Hepatocyte (in vitro differentiated cells): ENCODE measurements around the gene MKI67.

Experiments used
- CTCF ChIP-seq: fragments of 200-600 bp; sonication (generic); IDR thresholded peaks from 2 replicates; pipeline ENCODE4 v1.5.1; 2016; ENCODE audit warnings: antibody characterized with exemption, mild to moderate bottlenecking; ENCODE audit not compliant: poor library complexity
- EZH2 ChIP-seq: fragments of 200-600 bp; sonication (generic); IDR thresholded peaks from 2 replicates; pipeline ENCODE4 v1.6.1; 2016; ENCODE audit warnings: antibody characterized with exemption, mild to moderate bottlenecking, borderline replicate concordance

- TF ChIP-seq CTCF = no peak
- no peak for TF ChIP-seq EZH2
These were observed 71.0 kb downstream of the MKI67 start for GRCh38 chr10:128055061-128055868.
